HS-5 (cell line): ENCODE measurements around the gene FSCN2.

ENCODE experiments used
- DNase-seq: peaks from one replicate; pipeline ENCODE4 v3.0.0-alpha.2; 2012; ENCODE audit warnings: low read depth

Gene FSCN2

GRCh38 chr17:81539961-81540675, 11.9 kb downstream of the FSCN2 start:
- no peak for DNase-seq

DNA sequence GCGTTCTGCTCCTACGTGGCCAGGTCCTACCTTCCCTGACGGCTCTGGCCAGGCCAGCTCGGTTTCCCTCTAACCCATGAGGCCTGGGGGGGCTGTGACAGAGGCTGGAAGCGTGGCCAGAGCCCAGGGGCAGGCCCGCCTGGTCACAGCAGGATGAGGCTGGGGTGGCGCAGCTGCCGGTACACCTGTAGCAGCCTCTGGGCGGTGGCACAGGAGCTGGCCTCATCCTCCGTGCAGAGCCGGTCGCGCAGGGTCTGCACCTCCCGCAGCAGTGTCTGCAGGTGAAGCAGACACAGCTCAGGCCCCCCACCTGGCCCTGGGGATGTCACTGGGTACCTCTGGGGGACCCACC, 12.5 kb downstream of the FSCN2 start:
- no peak for DNase-seq

GRCh38 chr17:81541123-81541522, 12.9 kb downstream of the FSCN2 start:
- no peak for DNase-seq

DNA sequence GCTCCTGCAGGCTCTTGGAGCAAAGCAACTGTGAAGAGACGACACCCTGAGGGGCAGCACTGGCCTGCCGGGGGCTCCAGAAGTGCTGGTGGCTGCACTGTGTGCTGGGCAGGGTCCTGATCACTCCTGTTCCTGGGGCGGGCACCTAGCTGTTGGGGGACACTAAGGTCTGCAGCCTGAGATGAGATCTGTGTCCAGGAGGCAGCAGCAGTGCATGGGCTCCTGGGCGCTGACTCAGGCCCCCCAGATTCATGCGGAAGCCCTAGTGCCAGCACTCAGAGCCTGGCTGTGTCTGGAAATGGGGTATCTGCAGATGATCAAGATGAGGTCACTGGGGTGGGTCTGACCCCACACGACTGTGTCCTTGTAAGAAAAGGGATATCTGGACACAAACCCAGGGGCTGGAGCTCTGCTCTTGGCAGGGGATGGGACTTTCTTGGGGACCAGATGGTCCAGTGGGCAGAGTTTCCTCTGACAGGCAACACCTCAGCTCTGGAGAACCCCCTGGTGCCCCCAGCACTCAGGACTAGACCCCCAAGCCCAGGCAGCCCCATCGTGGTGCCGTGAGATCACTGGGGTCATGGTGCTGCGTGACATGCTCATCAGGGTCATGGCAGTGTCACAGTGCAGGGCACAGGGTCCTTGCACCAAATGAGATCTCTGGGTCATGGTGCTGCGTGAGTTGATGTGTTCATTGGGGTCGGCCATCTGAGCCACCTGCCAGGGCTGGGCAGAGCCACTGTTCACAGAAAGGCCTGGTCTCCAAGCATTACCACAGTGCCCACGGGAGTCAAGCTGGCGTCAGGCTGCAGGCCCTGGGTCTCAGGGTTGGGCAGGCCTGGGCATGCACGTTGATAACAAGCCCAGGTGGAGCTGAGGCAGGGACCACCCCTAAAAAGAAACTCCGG, 14.5 kb downstream of the FSCN2 start:
- no peak for DNase-seq

- no peak for DNase-seq
These were observed 15.1 kb downstream of the FSCN2 start for GRCh38 chr17:81543339-81543675.

- DNase-seq, result no peak
These were observed 15.6 kb downstream of the FSCN2 start for GRCh38 chr17:81543756-81544155.

DNA sequence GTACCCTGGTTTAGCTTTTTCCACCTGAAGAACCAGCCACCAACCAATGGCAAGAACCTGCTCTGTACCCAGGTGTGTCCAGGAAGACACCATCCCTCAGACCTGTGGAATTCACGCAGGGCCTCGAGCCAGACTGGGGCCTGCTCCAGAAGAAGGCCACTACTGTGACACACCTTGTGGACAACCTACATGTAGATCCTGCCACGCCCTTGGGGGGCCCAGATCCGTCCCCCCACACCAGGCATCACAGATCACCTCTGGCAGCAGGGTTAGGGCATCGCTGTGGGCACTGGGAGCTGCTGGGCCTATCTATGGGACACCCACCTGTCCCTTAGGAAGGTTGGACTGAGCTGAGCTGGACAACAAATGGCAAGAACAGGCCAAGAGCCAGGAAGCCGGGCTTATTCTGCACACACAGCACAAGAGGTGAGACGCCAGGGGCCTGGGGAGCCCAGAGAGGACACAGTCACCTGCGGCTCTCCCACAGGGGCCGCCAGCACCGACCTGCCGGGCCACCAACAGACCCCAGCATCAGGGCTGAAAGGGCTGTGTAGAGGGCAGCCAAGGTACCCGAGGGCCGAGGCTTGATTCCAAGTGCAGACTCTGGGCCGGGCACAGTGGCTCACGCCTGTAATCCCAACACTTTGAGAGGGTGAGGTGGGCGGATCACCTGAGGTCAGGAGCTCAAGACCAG, 16.3 kb downstream of the FSCN2 start:
- no peak for DNase-seq

GRCh38 chr17:81545160-81545949, 17.2 kb downstream of the FSCN2 start:
- no peak for DNase-seq

- DNase-seq, result no peak
These were observed 18.9 kb downstream of the FSCN2 start for GRCh38 chr17:81546906-81547613.

DNA sequence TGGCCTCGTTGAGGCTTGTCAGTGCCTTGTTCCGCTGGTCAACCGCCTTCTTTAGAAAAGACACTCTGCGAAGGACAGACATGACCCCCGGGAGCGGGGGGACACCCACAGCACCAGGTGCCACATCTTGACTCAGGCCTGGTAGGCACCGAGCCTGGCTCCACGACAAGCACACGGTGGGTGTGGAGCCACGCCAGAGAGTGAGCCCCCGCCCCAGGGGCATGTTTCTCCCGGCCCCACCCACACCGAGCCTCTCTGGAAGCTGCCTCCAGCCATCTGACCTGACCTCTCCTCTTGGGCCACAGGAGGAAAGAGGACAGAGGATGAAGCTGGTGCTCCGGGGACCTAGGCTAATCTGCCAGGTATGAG, 19.4 kb downstream of the FSCN2 start:
- DNase-seq, result no peak

- DNase-seq, result no peak
These were observed 20.9 kb downstream of the FSCN2 start for GRCh38 chr17:81549031-81549557.

- DNase-seq, result no peak
These were observed 21.6 kb downstream of the FSCN2 start for GRCh38 chr17:81549826-81550225.

- no peak for DNase-seq
These were observed 22.1 kb downstream of the FSCN2 start for GRCh38 chr17:81550285-81550684.

DNA sequence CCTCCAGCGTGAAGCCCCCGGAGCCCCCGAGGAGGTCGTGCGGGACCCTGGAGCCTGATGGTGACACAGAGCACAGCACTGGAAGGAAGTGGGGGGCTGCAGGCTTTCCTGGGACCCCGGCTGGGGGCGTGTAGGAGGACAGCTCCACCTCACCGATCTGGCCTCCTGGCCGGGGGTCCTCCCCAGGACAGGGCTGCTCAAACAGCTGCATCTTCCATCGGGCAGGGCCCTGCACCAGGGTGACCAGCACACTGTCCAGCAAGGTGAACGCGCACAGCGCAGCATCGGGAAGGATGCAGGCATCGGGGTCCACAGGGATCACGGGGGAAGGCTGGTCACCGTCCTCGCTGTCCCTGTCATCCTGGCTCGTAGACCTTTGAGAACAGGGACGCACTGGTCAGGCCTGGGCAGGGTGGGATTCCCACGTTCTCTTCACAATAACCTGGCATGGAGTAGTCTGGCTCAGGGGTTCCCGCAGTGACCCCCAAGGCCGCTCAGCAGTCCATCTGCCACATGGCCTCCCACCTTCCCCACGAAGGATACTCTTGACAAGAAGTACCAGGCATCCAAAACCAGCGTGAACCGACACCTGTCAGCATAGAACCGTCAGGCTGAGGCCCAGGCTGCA, 22.8 kb downstream of the FSCN2 start:
- no peak for DNase-seq

GRCh38 chr17:81551458-81552243, 23.5 kb downstream of the FSCN2 start:
- no peak for DNase-seq

GRCh38 chr17:81552244-81553017, 24.3 kb downstream of the FSCN2 start, which contains the start of gene FAAP100:
Gene FAAP100 (minus strand): TSS chr17:81552353. CDS start chr17:81552330, 23 bp downstream.
- DNase-seq, result peak; percentile 33

GRCh38 chr17:81553018-81553615, 24.9 kb downstream of the FSCN2 start:
- peak; percentile 54 for DNase-seq

DNA sequence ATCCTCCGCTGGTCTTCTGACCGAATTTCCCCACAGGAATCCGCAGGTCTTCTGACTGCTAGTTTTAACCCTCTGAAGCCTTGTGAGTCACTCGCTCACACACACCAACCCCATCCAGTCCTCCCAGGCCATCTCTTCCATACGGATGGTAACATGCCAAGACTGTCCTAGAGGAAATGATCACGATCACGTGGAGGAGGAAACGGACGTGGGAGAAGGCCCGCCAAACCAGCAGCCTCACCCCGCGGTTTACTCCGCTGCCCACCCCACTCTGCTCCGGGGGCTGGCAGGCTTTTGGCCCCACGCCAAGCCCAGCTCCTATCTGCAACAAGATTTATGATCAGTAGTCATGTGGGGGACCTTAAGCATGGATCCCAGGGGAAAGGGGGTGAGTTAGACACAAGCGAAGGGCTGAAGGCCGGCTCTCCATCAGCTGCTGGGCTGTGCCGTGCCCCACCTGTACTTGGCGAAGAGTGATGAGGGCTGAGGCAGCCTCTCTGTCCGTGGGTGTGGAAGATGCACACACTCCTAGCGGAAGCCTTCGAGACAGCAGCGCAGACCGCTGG, 25.5 kb downstream of the FSCN2 start:
- peak; percentile 97 for DNase-seq
